HCT116 (cell line): ENCODE data around the gene HTR3E.

Source experiments
- CBX3 ChIP-seq: IDR thresholded peaks from 2 replicates; pipeline ENCODE4 v1.6.1; 2012; ENCODE audit warnings: low read depth
- CEBPB ChIP-seq: IDR thresholded peaks from 2 replicates; pipeline ENCODE4 v1.6.1; 2012; ENCODE audit warnings: low read depth
- CTCF ChIP-seq, 3 experiments: fragments of 200-600 bp in 1 of 3; sonication (generic) in 1 of 3; IDR thresholded peaks in 2 of 3; conservative IDR thresholded peaks in 1 of 3; 2 replicates each; pipeline ENCODE4 v1.5.1; 2012 to 2017; ENCODE audit warnings: low read depth in 2 of 3, low read length in 2 of 3, antibody characterized with exemption in 1 of 3, borderline replicate concordance in 1 of 3, control low read depth in 1 of 3, mild to moderate bottlenecking in 1 of 3, mixed read lengths in 1 of 3, mixed run types in 1 of 3, moderate library complexity in 1 of 3; ENCODE audit not compliant: insufficient read depth in 1 of 3
- EZH2 ChIP-seq: fragments of 200-600 bp; sonication (generic); IDR thresholded peaks from 2 replicates; pipeline ENCODE4 v1.6.1; 2017; ENCODE audit warnings: antibody characterized with exemption, mixed run types
- EZH2phosphoT487 ChIP-seq: fragments of 200-600 bp; IDR thresholded peaks from 2 replicates; pipeline ENCODE4 v1.6.1; 2018; ENCODE audit warnings: antibody characterized with exemption, borderline replicate concordance
- JUND ChIP-seq: IDR thresholded peaks from 2 replicates; pipeline ENCODE4 v1.6.1; 2012
- POLR2A ChIP-seq: IDR thresholded peaks from 2 replicates; pipeline ENCODE4 v1.7.0; 2011; ENCODE audit warnings: borderline replicate concordance; ENCODE audit not compliant: insufficient read depth, insufficient read length; ENCODE audit errors: extremely low read depth
- POLR2AphosphoS5 ChIP-seq: IDR thresholded peaks from 2 replicates; pipeline ENCODE4 v1.6.1; 2011; ENCODE audit warnings: mild to moderate bottlenecking, low read depth, low read length, moderate library complexity
- TCF7L2 ChIP-seq: IDR thresholded peaks from 2 replicates; pipeline ENCODE4 v1.7.0; 2011; ENCODE audit warnings: borderline replicate concordance, inconsistent platforms; ENCODE audit not compliant: insufficient read depth, insufficient read length; ENCODE audit errors: extremely low read depth
- YY1 ChIP-seq: IDR thresholded peaks from 2 replicates; pipeline ENCODE4 v1.6.1; 2011; ENCODE audit warnings: low read length, low read depth, moderate library complexity, mild to moderate bottlenecking; ENCODE audit not compliant: insufficient replicate concordance; ENCODE audit errors: extremely low read depth
- ZBTB33 ChIP-seq: IDR thresholded peaks from 2 replicates; pipeline ENCODE4 v1.6.1; 2011; ENCODE audit warnings: mild to moderate bottlenecking, low read length, moderate library complexity; ENCODE audit not compliant: insufficient replicate concordance; ENCODE audit errors: extremely low read depth
- ZFX ChIP-seq: fragments of 450-650 bp; IDR thresholded peaks from 2 replicates; pipeline ENCODE4 v1.6.1; 2017

GRCh38 chr3:184154885-184155643, 58.2 kb downstream of the HTR3E start, which contains the start of gene DVL3:
- TF ChIP-seq ZBTB33 (no peak), CTCF (IDR thresholded peaks at IDR 0.05 in 2 of 3, conservative IDR thresholded peaks at IDR 0.05 in 1 of 3; ENCODE audit: borderline replicate concordance in 1 of 3, insufficient read depth in 1 of 3, low read depth in 2 of 3, low read length in 2 of 3) (no peak), EZH2phosphoT487 (no peak), EZH2 (no peak), POLR2AphosphoS5 (peak; percentile 58), JUND (no peak), TCF7L2 (peak; percentile 71), ZFX (peak; percentile 93), YY1 (no peak), CEBPB (no peak), POLR2A (peak; percentile 49), CBX3 (no peak)
